HEK293 (cell line): Measurements from ENCODE around the gene AKR1C3.

Source experiments
- CTCF ChIP-seq: fragments of 450-650 bp; formaldehyde crosslinking; IDR thresholded peaks from 2 replicates; pipeline ENCODE4 v1.5.1; 2016; ENCODE audit warnings: missing biosample characterization, missing genetic modification characterization
- EGR2 ChIP-seq: fragments of 450-650 bp; formaldehyde crosslinking; IDR thresholded peaks from 2 replicates; pipeline ENCODE4 v1.5.1; 2016; ENCODE audit warnings: low read depth, missing biosample characterization, missing genetic modification characterization
- ZBTB26 ChIP-seq: fragments of 450-650 bp; formaldehyde crosslinking; optimal IDR thresholded peaks from 2 replicates; pipeline ENCODE3; 2016; ENCODE audit warnings: missing biosample characterization, mild to moderate bottlenecking, missing genetic modification characterization
- ZBTB8A ChIP-seq: fragments of 450-650 bp; formaldehyde crosslinking; IDR thresholded peaks from 2 replicates; pipeline ENCODE4 v1.5.1; 2016; ENCODE audit warnings: missing biosample characterization, missing genetic modification characterization
- ZNF146 ChIP-seq: fragments of 450-650 bp; formaldehyde crosslinking; IDR thresholded peaks from 2 replicates; pipeline ENCODE4 v1.5.1; 2016; ENCODE audit warnings: missing biosample characterization, missing genetic modification characterization
- ZNF792 ChIP-seq: fragments of 450-650 bp; formaldehyde crosslinking; IDR thresholded peaks from 2 replicates; pipeline ENCODE4 v1.5.1; 2016; ENCODE audit warnings: missing biosample characterization, missing genetic modification characterization
- TF ChIP-seq, protein P1 (sequence below): fragments of 450-650 bp; IDR thresholded peaks from 2 replicates; pipeline ENCODE4 v1.5.1; 2018; ENCODE audit warnings: missing biosample characterization, mild to moderate bottlenecking, missing genetic modification characterization
- TF ChIP-seq, protein P2 (sequence below): fragments of 450-650 bp; formaldehyde crosslinking; IDR thresholded peaks from 2 replicates; pipeline ENCODE4 v1.5.1; 2016; ENCODE audit warnings: missing biosample characterization, missing genetic modification characterization, low read depth
- TF ChIP-seq, protein P3 (sequence below): fragments of 450-650 bp; formaldehyde crosslinking; IDR thresholded peaks from 2 replicates; pipeline ENCODE4 v1.5.1; 2016; ENCODE audit warnings: missing biosample characterization, missing genetic modification characterization

- TF ChIP-seq ZNF146 (tag by site-specific recombination) = no peak
- no peak for TF ChIP-seq ZNF792 (tag by site-specific recombination)
- TF ChIP-seq CTCF (tag by site-specific recombination) = no peak
- TF ChIP-seq EGR2 (tag by site-specific recombination) = no peak
- TF ChIP-seq ZBTB8A (tag by site-specific recombination) = no peak
- TF ChIP-seq, protein P1, sequence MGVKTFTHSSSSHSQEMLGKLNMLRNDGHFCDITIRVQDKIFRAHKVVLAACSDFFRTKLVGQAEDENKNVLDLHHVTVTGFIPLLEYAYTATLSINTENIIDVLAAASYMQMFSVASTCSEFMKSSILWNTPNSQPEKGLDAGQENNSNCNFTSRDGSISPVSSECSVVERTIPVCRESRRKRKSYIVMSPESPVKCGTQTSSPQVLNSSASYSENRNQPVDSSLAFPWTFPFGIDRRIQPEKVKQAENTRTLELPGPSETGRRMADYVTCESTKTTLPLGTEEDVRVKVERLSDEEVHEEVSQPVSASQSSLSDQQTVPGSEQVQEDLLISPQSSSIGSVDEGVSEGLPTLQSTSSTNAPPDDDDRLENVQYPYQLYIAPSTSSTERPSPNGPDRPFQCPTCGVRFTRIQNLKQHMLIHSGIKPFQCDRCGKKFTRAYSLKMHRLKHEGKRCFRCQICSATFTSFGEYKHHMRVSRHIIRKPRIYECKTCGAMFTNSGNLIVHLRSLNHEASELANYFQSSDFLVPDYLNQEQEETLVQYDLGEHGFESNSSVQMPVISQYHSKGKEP (tag by site-specific recombination) = no peak
- TF ChIP-seq, protein P2, sequence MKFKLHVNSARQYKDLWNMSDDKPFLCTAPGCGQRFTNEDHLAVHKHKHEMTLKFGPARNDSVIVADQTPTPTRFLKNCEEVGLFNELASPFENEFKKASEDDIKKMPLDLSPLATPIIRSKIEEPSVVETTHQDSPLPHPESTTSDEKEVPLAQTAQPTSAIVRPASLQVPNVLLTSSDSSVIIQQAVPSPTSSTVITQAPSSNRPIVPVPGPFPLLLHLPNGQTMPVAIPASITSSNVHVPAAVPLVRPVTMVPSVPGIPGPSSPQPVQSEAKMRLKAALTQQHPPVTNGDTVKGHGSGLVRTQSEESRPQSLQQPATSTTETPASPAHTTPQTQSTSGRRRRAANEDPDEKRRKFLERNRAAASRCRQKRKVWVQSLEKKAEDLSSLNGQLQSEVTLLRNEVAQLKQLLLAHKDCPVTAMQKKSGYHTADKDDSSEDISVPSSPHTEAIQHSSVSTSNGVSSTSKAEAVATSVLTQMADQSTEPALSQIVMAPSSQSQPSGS (tag by site-specific recombination) = no peak
- TF ChIP-seq, protein P3, sequence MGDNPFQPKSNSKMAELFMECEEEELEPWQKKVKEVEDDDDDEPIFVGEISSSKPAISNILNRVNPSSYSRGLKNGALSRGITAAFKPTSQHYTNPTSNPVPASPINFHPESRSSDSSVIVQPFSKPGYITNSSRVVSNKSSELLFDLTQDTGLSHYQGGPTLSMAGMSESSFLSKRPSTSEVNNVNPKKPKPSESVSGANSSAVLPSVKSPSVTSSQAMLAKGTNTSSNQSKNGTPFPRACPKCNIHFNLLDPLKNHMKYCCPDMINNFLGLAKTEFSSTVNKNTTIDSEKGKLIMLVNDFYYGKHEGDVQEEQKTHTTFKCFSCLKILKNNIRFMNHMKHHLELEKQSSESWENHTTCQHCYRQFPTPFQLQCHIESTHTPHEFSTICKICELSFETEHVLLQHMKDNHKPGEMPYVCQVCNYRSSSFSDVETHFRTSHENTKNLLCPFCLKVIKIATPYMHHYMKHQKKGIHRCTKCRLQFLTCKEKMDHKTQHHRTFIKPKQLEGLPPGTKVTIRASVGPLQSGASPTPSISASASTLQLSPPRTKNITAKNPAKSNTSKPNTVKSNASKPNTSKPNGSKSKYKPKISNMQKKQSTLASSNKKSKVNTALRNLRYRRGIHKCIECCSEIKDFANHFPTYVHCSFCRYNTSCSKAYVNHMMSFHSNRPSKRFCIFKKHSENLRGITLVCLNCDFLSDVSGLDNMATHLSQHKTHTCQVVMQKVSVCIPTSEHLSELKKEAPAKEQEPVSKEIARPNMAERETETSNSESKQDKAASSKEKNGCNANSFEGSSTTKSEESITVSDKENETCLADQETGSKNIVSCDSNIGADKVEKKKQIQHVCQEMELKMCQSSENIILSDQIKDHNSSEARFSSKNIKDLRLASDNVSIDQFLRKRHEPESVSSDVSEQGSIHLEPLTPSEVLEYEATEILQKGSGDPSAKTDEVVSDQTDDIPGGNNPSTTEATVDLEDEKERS = no peak
- TF ChIP-seq ZBTB26 (tag by site-specific recombination) = no peak
Observed at GRCh38 chr10:5105626-5106025, 11.4 kb downstream of the AKR1C3 start.
